ENCODE results near the gene MMP23B. TPM values are rescaled to one million over a fixed set of nuclear protein-coding genes. Genes with fewer than 3 reads are reported as not detected.
"Not testable (repeated sequence)": the region's sequence is repeated elsewhere in the genome, so short reads cannot be mapped to it uniquely, and the experiment has no call there.

The MMP23B gene
- polyA plus RNA-seq, 3 donors: 0.89 to 24.4 (median 3.4) TPM

GRCh38 chr1:1676087-1676486 is 44.1 kb downstream of the MMP23B start:
- not testable (repeated sequence) for H3K27ac ChIP-seq (ENCODE audit: low read depth, low read length)
- 80 to 83% (median 82%) methylated on average over 3 to 10 of the region's 21 CpGs for WGBS, 3 donors

GRCh38 chr1:1677718-1678580 is 46.0 kb downstream of the MMP23B start:
- 53 to 79% (median 55%) methylated on average over 38 to 39 of the region's 39 CpGs for WGBS, 3 donors
- H3K27ac ChIP-seq (ENCODE audit: low read depth, low read length): no peak overlapping the region

- 47 to 76% (median 66%) methylated on average over 24 of the region's 24 CpGs for WGBS, 3 donors
- H3K27ac ChIP-seq (ENCODE audit: low read depth, low read length): no peak overlapping the region
Observed at GRCh38 chr1:1678581-1679380, 46.8 kb downstream of the MMP23B start.

GRCh38 chr1:1680031-1680911 is 48.3 kb downstream of the MMP23B start:
- 77 to 95% (median 90%) methylated on average over 31 to 32 of the region's 32 CpGs for WGBS, 3 donors
- H3K27ac ChIP-seq (ENCODE audit: low read depth, low read length): no peak overlapping the region

GRCh38 chr1:1680912-1681273 is 48.9 kb downstream of the MMP23B start:
- no peak overlapping the region for H3K27ac ChIP-seq (ENCODE audit: low read depth, low read length)
- WGBS, 3 donors: 39 to 84% (median 76%) methylated on average over 11 of the region's 11 CpGs

GRCh38 chr1:1683104-1683905 is 51.3 kb downstream of the MMP23B start:
- 62 to 76% (median 74%) methylated on average over 26 of the region's 26 CpGs for WGBS, 3 donors
- H3K27ac ChIP-seq (ENCODE audit: low read depth, low read length): no peak overlapping the region

Other genes starting within 250 kb of the MMP23B start
- gene CCNL2, start 232.8 kb upstream of the MMP23B start, polyA plus RNA-seq: 100 to 1,000 TPM; 103 to 173 (median 106) TPM
- gene MRPL20, start 224.9 kb upstream of the MMP23B start, polyA plus RNA-seq: 100 to 1,000 TPM; 110 to 228 (median 190) TPM
- 10 to 100 TPM in 2 of 3 donors, 1 to 10 TPM in 1; 9.9 to 25.5 (median 10.6) TPM for gene ANKRD65, start 210.9 kb upstream of the MMP23B start, polyA plus RNA-seq
- gene VWA1, start 196.5 kb upstream of the MMP23B start, polyA plus RNA-seq: 10 to 100 TPM in 2 of 3 donors, 1 to 10 TPM in 1; 7.8 to 53.1 (median 42.1) TPM
- gene ATAD3C, start 182.5 kb upstream of the MMP23B start, polyA plus RNA-seq: 10 to 100 TPM in 1 of 3 donors, 1 to 10 TPM in 1, under 1 TPM in 1; 0.34 to 10.3 (median 2.2) TPM
- 10 to 100 TPM; 13.6 to 27.5 (median 14.2) TPM for gene ATAD3B, start 160.4 kb upstream of the MMP23B start, polyA plus RNA-seq
- gene ATAD3A, start 120.0 kb upstream of the MMP23B start, polyA plus RNA-seq: 10 to 100 TPM; 12.9 to 23.1 (median 14.2) TPM
- gene TMEM240, start 91.5 kb upstream of the MMP23B start, polyA plus RNA-seq: 1 to 10 TPM in 2 of 3 donors, under 1 TPM in 1; 0.85 to 4.3 (median 2.1) TPM
- gene SSU72, start 57.3 kb upstream of the MMP23B start, polyA plus RNA-seq: 100 to 1,000 TPM in 2 of 3 donors, 10 to 100 TPM in 1; 63.1 to 139 (median 133) TPM
- gene FNDC10, start 32.0 kb upstream of the MMP23B start, polyA plus RNA-seq: 1 to 10 TPM in 1 of 3 donors, under 1 TPM in 2; 0.52 to 2.2 (median 0.70) TPM
- 10 to 100 TPM; 37.0 to 65.3 (median 41.8) TPM for gene MIB2, start 16.7 kb upstream of the MMP23B start, polyA plus RNA-seq
- 10 to 100 TPM; 17.6 to 35.4 (median 26.6) TPM for gene CDK11B, start 26.8 kb downstream of the MMP23B start, polyA plus RNA-seq
- gene SLC35E2B, start 60.6 kb downstream of the MMP23B start, polyA plus RNA-seq: 10 to 100 TPM; 15.1 to 19.5 (median 18.5) TPM
- 10 to 100 TPM; 10.5 to 52.6 (median 21.5) TPM for gene CDK11A, start 92.2 kb downstream of the MMP23B start, polyA plus RNA-seq
- 100 to 1,000 TPM in 1 of 3 donors, 10 to 100 TPM in 2; 33.2 to 131 (median 73.2) TPM for gene NADK, start 146.3 kb downstream of the MMP23B start, polyA plus RNA-seq

Measured in adipose tissue (tissue), 3 donors.